Stimulated activated CD8-positive, alpha-beta memory T cell treated with anti-CD3 and anti-CD28 coated beads, Interleukin-7, amount 100 ng/mL, for 24 hours (primary cell): ENCODE results near the gene HS6ST1.
"Not testable (repeated sequence)": the region's sequence is repeated elsewhere in the genome, so short reads cannot be mapped to it uniquely, and the experiment has no call there.

ENCODE experiments used
- DNase-seq: peaks from one replicate; pipeline ENCODE4 v3.0.0-alpha.2; 2020; ENCODE audit warnings: low read depth

The HS6ST1 gene

DNA sequence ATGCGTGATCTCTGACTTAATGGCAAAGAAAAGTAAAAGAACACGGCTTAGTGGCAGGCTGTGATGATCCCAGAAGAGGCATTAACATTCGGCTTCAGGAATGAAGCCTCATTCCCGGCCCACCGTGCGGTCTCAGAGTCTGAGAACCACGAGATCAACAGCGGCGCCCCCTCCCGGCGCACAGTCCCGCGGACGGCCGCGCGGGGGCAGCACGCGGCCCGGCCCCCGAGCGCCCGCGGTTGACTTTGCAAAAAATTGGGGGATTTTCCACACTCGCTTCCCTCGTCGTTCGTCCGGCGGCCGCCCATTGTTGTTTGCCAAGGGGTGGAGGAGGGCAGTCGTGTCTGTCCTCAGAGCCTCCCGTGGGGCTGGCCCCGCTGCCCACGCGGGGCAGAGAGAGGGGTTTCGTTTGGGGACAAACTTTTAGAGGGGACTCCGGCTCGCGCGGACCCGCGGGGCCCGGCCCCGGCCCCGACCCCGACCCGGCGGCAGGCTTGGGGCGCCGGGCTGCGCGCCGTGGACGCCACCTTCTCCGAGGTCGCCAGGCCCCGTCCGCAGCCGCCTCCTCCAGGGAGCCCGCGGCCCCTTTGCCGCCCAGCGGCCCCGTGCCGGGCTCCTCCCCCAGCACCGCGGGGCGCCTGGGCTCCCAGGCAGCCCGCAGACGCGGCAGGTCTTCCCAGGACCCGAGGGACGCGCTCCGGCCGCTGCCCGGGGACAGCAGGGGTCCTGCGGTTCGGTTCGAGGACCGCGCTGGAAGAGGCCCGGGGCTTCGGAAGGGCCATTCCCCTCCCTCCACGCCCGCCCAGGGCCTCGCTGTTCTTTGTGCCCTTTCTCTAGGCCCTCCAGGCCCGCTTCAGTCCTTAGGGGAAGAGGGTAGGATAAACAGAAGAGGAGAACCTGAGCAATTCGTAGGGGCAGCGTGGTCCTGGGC, 3.4 kb upstream of the HS6ST1 start:
- DNase-seq: peak; percentile 62

GRCh38 chr2:128320906-128321771, 2.5 kb upstream of the HS6ST1 start:
- DNase-seq: no peak

GRCh38 chr2:128320192-128320905, 1.7 kb upstream of the HS6ST1 start:
- DNase-seq: no peak

- DNase-seq: no peak
These were observed 1.0 kb upstream of the HS6ST1 start for GRCh38 chr2:128319631-128320191.

DNA sequence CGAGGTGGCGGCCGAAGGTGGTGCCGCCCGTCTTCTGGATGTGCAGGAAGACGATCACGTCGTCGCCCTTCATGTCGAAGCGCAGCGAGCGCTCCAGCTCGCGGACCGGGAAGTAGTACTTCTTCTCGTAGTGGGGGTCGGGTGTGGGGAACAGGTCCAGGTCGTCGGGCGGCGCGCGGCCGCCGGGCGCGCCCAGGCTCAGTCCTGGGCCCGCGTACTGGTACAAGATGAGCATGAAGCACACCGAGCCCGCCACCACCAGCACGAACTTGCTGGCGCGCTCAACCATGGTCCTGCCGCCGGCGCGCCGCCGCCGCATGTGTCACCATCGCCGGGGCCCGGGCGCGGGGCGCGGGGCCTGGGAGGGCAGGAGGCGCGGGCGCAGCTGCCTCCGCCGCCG, 423 bp downstream of the HS6ST1 start:
- DNase-seq: not testable (repeated sequence)

- DNase-seq: not testable (repeated sequence)
These were observed 806 bp downstream of the HS6ST1 start for GRCh38 chr2:128317899-128318225.

- DNase-seq: no peak
These were observed 1.3 kb downstream of the HS6ST1 start for GRCh38 chr2:128317181-128317898.

DNA sequence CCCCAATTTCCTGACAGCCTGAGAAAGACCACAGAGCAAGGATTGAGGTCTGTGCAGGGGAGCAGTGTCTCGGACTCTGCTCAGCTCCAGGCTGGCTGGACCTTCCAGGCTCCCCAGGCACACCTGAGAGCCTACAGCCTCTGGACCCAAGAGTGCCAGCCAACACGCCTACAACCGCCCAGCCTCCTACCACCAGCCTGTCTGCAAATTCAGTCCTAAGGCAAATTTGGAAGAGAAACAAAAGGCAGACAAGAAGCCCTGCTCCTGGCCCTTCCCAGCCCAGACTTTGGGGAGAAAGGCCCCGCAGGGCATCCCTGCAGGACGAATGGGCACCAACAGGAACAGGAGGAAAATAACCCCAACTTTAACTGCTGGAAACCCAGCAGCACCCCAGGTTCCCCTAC, 1.9 kb downstream of the HS6ST1 start:
- DNase-seq: no peak

DNA sequence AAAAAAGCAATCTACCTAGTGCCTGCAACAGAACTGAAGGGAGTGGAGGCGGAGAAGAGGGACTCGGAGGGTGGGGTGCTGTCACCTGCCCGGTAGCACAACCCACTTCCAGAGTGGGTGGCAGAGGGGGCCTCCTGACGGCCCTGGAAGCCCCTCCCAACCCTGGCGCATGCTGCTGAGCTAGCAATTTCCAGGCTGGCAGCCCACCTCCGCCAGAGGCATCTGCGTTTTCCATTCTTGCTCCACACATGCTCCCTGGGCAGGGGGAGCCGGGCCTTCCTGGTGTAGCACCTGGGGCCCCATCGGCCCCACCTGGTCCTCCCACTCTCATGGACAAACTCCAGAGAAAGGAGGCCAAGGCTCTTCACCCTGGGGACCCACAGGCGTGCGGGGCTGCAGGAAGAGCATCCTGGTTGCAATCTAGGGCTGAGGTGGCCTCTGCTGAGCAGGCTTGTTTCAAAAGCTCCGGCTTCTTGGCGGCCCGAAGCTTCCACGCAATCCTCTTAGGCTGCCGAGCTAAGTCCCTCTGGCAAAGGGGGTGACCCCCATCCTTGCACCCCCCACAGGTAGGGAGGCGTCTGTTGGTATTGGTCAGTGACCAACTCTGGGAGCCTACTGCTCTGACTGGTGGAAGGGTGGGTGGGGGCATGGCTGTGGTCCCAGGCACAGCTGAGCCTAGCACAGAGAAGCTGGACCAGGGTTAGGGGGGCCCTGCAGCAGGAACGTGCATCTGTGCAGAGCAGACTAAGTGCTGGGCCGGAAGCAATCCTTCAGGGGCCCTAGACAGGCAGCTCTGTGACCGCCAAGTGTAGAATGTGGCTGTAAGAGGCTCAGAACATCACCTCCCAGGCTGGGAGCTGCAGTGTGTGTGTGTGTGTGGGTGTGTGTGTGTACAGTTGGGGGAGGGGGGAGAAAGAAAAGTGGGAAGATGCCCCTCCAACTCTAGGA, 2.6 kb downstream of the HS6ST1 start:
- DNase-seq: no peak

DNA sequence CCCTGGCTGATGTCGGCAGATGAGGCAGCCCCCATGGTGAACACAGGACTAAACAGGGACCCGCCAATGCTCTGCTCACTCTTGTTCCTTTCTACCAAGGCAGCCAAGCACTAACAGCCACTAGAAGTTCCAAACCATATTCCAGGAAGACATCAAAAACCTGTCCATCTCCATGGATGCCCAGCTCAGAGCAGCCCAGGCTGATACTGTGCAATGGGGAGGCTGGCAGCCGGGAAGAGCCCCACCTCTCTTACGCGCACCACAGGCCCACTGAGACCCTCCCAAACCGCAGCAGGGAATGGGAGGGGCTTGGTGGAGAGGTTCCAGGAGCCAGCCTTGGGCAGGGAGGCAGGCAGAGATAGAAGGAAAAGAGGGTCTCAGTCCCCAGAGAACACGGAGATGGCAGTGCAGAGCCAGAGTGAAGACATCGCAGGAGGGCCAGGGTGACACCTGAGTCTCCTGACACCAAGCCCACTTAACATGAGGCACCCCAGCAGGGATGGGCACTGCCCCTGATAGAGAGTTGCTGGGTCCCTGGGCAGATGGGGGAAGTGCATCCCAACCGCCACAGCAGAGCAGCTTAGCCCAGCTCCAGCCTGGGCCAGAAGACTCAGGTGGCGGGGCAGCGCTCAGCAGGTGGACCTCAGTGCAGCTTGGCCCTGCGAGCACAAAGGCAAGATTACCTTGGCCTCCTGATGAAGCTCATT, 3.4 kb downstream of the HS6ST1 start:
- no peak for DNase-seq

DNA sequence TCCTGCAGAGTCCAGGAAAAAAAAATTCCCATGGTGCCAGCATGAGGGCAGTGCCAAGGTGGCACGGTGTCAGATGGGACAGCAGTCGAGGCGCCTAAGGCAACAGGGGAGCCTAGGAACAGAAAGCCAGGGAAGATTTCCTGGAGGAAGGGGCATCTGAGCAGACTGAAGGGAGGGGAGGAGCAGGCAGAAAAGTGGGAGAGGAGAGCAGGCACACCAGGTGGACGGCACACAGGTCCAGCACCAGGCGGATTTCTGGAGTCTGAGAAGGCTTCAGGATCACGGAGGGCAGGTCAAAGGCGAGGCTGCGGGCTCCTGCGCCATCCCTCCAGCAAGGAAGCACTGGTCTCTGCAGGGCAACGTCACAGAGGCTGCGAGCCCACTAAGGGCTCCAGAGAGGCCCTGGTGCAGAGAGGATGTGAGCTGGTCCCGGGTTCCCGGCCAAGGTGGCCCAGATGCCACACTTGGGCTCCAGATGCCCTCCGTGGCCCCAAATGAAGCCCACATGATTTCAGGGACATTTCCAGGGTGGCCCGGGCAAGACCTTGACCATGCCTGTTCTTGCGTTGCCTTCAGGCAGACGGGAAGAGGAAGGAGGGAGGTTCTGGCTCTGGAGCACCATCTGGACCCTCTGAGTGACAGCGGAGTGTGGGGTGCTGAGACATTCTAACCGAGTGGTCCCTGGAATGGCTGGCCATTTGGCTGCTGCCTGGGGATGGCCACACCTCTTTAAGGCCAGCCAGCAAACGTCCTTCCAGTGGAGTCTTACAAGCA, 4.1 kb downstream of the HS6ST1 start:
- DNase-seq: no peak

- DNase-seq: no peak
These were observed 4.7 kb downstream of the HS6ST1 start for GRCh38 chr2:128313931-128314347.

DNA sequence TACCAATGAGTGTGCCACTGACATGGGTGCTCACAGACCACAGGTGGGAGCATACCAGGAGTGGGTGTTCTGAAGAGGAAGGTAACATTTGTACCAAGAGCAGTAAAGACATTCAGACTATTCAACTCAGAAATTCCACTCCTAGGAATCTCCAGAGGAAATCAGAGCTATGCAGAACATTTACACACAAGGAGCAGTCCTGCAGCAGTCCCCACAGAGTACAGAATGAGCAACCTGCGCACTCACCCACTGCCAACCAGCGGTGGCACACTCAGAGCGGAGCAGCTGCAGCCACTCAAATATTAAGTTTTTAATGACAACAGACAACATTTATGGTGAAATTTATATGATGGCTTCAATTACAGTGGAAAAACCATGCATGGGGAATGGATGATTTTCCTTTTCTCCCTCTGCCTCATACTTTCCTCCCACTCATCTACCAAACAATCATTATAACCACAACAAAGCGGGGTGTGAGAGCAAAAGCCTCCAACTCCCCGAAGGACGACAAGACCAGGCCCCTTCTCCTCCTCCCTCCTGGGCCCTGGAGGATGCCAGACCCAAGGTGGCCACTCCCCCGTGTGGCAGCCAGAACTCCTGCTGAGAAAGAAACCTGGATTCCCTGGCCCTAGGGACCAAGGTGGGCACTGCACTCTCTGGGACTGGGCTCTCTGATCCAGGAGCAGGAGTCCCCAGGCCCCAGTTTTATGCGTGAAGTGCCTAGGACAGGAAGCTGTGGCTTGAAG, 5.4 kb downstream of the HS6ST1 start:
- no peak for DNase-seq

- no peak for DNase-seq
These were observed 6.3 kb downstream of the HS6ST1 start for GRCh38 chr2:128312411-128312810.

GRCh38 chr2:128311755-128312341, 6.8 kb downstream of the HS6ST1 start:
- DNase-seq: no peak

DNA sequence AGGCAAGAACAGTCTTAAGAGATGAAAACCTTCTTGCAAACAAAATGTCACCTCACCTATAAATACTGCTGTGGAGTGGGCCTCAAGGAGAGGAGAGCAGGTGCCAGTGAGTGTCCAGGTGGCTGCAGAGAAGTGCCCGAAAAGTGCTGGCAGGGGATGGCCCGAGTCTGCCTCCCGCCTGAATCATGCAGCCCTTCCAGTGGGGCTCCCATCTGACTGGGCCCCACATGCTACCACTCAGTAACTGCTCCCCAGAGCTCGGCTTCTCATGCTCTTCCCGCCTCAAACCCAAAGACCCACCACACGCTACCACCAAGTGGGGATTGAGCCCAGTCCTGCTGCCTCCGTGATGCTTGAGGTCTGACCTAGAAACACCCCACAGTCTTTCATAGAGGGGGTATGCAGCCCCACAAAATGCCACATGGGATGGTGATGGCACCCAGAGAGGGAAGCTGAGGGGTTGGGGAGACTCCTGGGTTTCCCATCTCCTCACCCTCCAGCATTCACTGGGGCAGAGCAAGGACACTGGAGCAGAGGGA, 7.4 kb downstream of the HS6ST1 start:
- DNase-seq: no peak

DNA sequence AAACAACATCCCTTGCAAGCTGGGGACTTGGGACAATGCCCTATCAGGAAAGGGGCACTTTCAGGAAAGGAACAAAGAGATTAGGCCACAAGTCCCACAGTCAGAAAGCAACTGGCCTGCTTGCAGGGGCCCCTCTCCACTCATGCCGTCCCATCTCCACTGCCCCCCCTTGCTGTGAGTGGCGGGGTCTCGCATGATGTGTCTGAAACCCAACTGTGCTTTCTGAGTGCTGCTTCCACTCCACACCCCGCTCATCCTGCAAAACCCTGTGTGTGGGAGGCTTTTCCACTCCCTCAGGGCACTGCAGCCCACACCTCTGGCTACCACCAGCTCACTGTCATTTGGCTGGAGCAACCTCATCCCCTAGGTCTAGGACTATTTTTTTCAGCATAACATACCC, 7.9 kb downstream of the HS6ST1 start:
- no peak for DNase-seq
